HEK293 (cell line): ENCODE data around the gene SSTR5.

Source experiments
- AEBP2 ChIP-seq: fragments of 450-650 bp; formaldehyde crosslinking; IDR thresholded peaks from 2 replicates; pipeline ENCODE4 v1.5.1; 2016; ENCODE audit warnings: missing biosample characterization, missing genetic modification characterization, borderline replicate concordance
- MYNN ChIP-seq: fragments of 450-650 bp; formaldehyde crosslinking; IDR thresholded peaks from 2 replicates; pipeline ENCODE4 v1.5.1; 2016; ENCODE audit warnings: missing biosample characterization, missing genetic modification characterization, borderline replicate concordance
- PRDM4 ChIP-seq: fragments of 450-650 bp; formaldehyde crosslinking; IDR thresholded peaks from 2 replicates; pipeline ENCODE4 v1.5.1; 2017; ENCODE audit warnings: missing biosample characterization, missing genetic modification characterization
- RBAK ChIP-seq: fragments of 450-650 bp; formaldehyde crosslinking; IDR thresholded peaks from 2 replicates; pipeline ENCODE4 v1.5.1; 2016; ENCODE audit warnings: missing biosample characterization, missing genetic modification characterization
- REST ChIP-seq: fragments of 450-650 bp; formaldehyde crosslinking; IDR thresholded peaks from 2 replicates; pipeline ENCODE4 v1.5.1; 2016; ENCODE audit warnings: missing biosample characterization, missing genetic modification characterization
- SALL2 ChIP-seq: fragments of 450-650 bp; formaldehyde crosslinking; IDR thresholded peaks from 2 replicates; pipeline ENCODE4 v1.5.0; 2017; ENCODE audit warnings: missing biosample characterization, mild to moderate bottlenecking, missing genetic modification characterization, borderline replicate concordance
- SETDB1 ChIP-seq: IDR thresholded peaks from one replicate; pipeline ENCODE4 v1.6.1; 2017; ENCODE audit warnings: mild to moderate bottlenecking, low read length, moderate library complexity, mixed read lengths; ENCODE audit not compliant: insufficient read length
- SP7 ChIP-seq: fragments of 450-650 bp; formaldehyde crosslinking; IDR thresholded peaks from 2 replicates; pipeline ENCODE4 v1.5.1; 2016; ENCODE audit warnings: missing biosample characterization, missing genetic modification characterization
- YY1 ChIP-seq: fragments of 450-650 bp; formaldehyde crosslinking; IDR thresholded peaks from 2 replicates; pipeline ENCODE4 v1.5.1; 2018; ENCODE audit warnings: missing biosample characterization, missing genetic modification characterization
- ZBTB48 ChIP-seq: fragments of 450-650 bp; formaldehyde crosslinking; IDR thresholded peaks from 2 replicates; pipeline ENCODE4 v1.5.1; 2016; ENCODE audit warnings: missing biosample characterization, missing genetic modification characterization
- ZBTB8A ChIP-seq: fragments of 450-650 bp; formaldehyde crosslinking; IDR thresholded peaks from 2 replicates; pipeline ENCODE4 v1.5.1; 2016; ENCODE audit warnings: missing biosample characterization, missing genetic modification characterization
- ZFP41 ChIP-seq: fragments of 450-650 bp; formaldehyde crosslinking; IDR thresholded peaks from 2 replicates; pipeline ENCODE4 v1.5.1; 2016; ENCODE audit warnings: missing biosample characterization, missing genetic modification characterization, borderline replicate concordance
- ZIC2 ChIP-seq: fragments of 450-650 bp; formaldehyde crosslinking; IDR thresholded peaks from 2 replicates; pipeline ENCODE4 v1.5.1; 2016; ENCODE audit warnings: missing biosample characterization, missing genetic modification characterization
- ZNF10 ChIP-seq: fragments of 450-650 bp; formaldehyde crosslinking; IDR thresholded peaks from 2 replicates; pipeline ENCODE4 v1.5.1; 2017; ENCODE audit warnings: missing biosample characterization, missing genetic modification characterization
- ZNF112 ChIP-seq: fragments of 450-650 bp; formaldehyde crosslinking; IDR thresholded peaks from 2 replicates; pipeline ENCODE4 v1.5.0; 2017; ENCODE audit warnings: missing biosample characterization, missing genetic modification characterization
- ZNF132 ChIP-seq: fragments of 450-650 bp; formaldehyde crosslinking; IDR thresholded peaks from 2 replicates; pipeline ENCODE4 v1.5.1; 2017; ENCODE audit warnings: missing biosample characterization, missing genetic modification characterization, borderline replicate concordance
- ZNF138 ChIP-seq: fragments of 450-650 bp; formaldehyde crosslinking; IDR thresholded peaks from 2 replicates; pipeline ENCODE4 v1.5.1; 2016; ENCODE audit warnings: missing biosample characterization, missing genetic modification characterization, borderline replicate concordance
- ZNF18 ChIP-seq: fragments of 450-650 bp; formaldehyde crosslinking; IDR thresholded peaks from 2 replicates; pipeline ENCODE4 v1.5.1; 2016; ENCODE audit warnings: missing biosample characterization, missing genetic modification characterization
- ZNF19 ChIP-seq: fragments of 450-650 bp; formaldehyde crosslinking; IDR thresholded peaks from 2 replicates; pipeline ENCODE4; 2016; ENCODE audit warnings: missing biosample characterization, missing genetic modification characterization, low read depth
- ZNF239 ChIP-seq: fragments of 450-650 bp; formaldehyde crosslinking; IDR thresholded peaks from 2 replicates; pipeline ENCODE4 v1.5.1; 2016; ENCODE audit warnings: missing biosample characterization, missing genetic modification characterization
- ZNF24 ChIP-seq: fragments of 450-650 bp; formaldehyde crosslinking; IDR thresholded peaks from 2 replicates; pipeline ENCODE4 v1.5.1; 2016; ENCODE audit warnings: missing biosample characterization, missing genetic modification characterization
- ZNF555 ChIP-seq: fragments of 450-650 bp; formaldehyde crosslinking; conservative IDR thresholded peaks from 2 replicates; pipeline ENCODE4 v1.5.1; 2017; ENCODE audit warnings: missing biosample characterization, mild to moderate bottlenecking, missing genetic modification characterization, inconsistent platforms
- ZNF658 ChIP-seq: fragments of 450-650 bp; formaldehyde crosslinking; IDR thresholded peaks from 2 replicates; pipeline ENCODE4; 2016; ENCODE audit warnings: missing biosample characterization, missing genetic modification characterization
- ZNF768 ChIP-seq: fragments of 450-650 bp; formaldehyde crosslinking; IDR thresholded peaks from 2 replicates; pipeline ENCODE4 v1.5.1; 2018; ENCODE audit warnings: missing biosample characterization, mild to moderate bottlenecking, missing genetic modification characterization
- ZNF776 ChIP-seq: fragments of 450-650 bp; formaldehyde crosslinking; IDR thresholded peaks from 2 replicates; pipeline ENCODE4 v1.5.0; 2017; ENCODE audit warnings: missing biosample characterization, missing genetic modification characterization, borderline replicate concordance
- ZSCAN18 ChIP-seq: fragments of 450-650 bp; formaldehyde crosslinking; IDR thresholded peaks from 2 replicates; pipeline ENCODE4 v1.5.1; 2016; ENCODE audit warnings: missing biosample characterization, missing genetic modification characterization
- ZXDB ChIP-seq: fragments of 450-650 bp; formaldehyde crosslinking; IDR thresholded peaks from 2 replicates; pipeline ENCODE4 v1.5.1; 2016; ENCODE audit warnings: missing biosample characterization, missing genetic modification characterization

Gene SSTR5

GRCh38 chr16:1078579-1079021 is 6.1 kb downstream of the SSTR5 start (continued):
- TF ChIP-seq ZBTB8A (tag by site-specific recombination) (peak; percentile 85), ZNF19 (no peak), REST (tag by site-specific recombination) (no peak), MYNN (tag by site-specific recombination) (no peak), ZNF10 (tag by site-specific recombination) (no peak; the same call in 1 of the 2 replicates), ZNF132 (tag by site-specific recombination) (no peak), ZNF112 (tag by site-specific recombination) (no peak), ZNF138 (tag by site-specific recombination) (no peak), ZNF658 (tag by site-specific recombination) (no peak), SP7 (tag by site-specific recombination) (peak; percentile 69), ZNF768 (tag by site-specific recombination) (no peak), PRDM4 (tag by site-specific recombination) (no peak), ZNF776 (tag by site-specific recombination) (no peak), YY1 (tag by site-specific recombination) (no peak), ZSCAN18 (no peak), AEBP2 (tag by site-specific recombination) (no peak), ZBTB48 (tag by site-specific recombination) (no peak), SALL2 (tag by site-specific recombination) (no peak), ZNF18 (tag by site-specific recombination) (no peak), RBAK (tag by site-specific recombination) (no peak), ZNF555 (tag by site-specific recombination) (no peak), ZNF239 (tag by site-specific recombination) (no peak), ZIC2 (peak; percentile 96), ZXDB (peak; percentile 73), SETDB1 (no peak), ZFP41 (no peak), ZNF24 (tag by site-specific recombination) (peak; percentile 49; the same call in 1 of the 2 replicates)
